Measurements from ENCODE around the gene DLG2.

The DLG2 gene

GRCh38 chr11:84295815-84296214, 1331.3 kb downstream of the DLG2 start:
- no peaks in the 10 kb centered on the region for H3K9me3 Mint-ChIP-seq
- no peaks in the 10 kb centered on the region for H3K36me3 Mint-ChIP-seq
- no peak overlapping the region for H3K27ac Mint-ChIP-seq
- ATAC-seq (ENCODE audit: low read depth) (no peak), DNase-seq (ENCODE audit: low spot score in 2 of 2) (no peak)
- H3K4me3 Mint-ChIP-seq: no peak overlapping the region
- H3K27me3 Mint-ChIP-seq: no peaks in the 10 kb centered on the region
- no peaks in the 10 kb centered on the region for H3K4me1 Mint-ChIP-seq

DNA sequence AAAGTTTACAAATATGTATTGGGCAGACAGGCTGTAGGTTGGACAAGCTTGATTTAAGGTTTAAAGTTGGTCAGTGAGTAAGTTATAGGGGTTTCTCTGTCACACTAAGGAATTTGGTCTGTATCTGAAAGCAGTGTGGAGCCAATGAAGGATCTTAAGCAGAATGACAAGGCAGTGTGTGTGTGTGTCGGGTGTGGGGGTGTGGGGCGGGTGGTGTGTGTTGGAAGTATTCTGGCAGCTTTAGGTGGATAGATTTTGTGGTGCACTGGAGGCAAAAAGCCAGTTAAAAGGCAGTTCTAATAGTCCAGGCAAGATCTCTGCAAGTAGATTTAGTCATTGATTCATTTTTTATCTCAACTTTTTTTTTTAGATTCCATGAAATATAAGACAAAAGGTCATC, 1334.2 kb downstream of the DLG2 start:
- ATAC-seq (ENCODE audit: low read depth) (no peak), DNase-seq (ENCODE audit: low spot score in 2 of 2) (no peak)
- Mint-ChIP-seq H3K4me3 (no peak overlapping the region), H3K27ac (no peak overlapping the region), H3K27me3 (no peaks in the 10 kb centered on the region), H3K9me3 (no peaks in the 10 kb centered on the region), H3K4me1 (no peaks in the 10 kb centered on the region), H3K36me3 (no peaks in the 10 kb centered on the region)

DNA sequence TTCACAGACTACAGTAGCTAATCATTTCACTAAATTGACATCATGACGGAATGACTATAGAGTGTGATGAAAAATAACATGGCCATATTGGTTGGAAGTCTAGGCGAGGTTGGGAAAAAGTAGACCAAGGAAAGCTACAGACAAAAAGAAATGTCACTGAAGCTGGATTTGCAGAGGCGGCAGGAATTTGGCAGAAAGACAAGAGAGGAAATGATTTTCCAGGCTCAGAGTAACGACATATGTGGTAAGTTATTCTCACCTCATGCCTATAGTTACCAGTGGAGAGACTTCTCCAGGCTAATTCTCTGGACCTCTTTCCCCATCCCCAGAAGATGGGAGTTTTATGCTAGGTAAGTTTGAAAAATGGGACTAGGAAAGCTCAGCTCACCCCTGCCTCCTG, 1335.1 kb downstream of the DLG2 start:
- DNase-seq (ENCODE audit: low spot score in 2 of 2): no peak
- Mint-ChIP-seq H3K27me3 (no peaks in the 10 kb centered on the region), H3K27ac (no peak overlapping the region), H3K4me3 (no peak overlapping the region), H3K9me3 (no peaks in the 10 kb centered on the region), H3K4me1 (no peaks in the 10 kb centered on the region), H3K36me3 (no peaks in the 10 kb centered on the region)
- no peak for ATAC-seq (ENCODE audit: low read depth)

DNA sequence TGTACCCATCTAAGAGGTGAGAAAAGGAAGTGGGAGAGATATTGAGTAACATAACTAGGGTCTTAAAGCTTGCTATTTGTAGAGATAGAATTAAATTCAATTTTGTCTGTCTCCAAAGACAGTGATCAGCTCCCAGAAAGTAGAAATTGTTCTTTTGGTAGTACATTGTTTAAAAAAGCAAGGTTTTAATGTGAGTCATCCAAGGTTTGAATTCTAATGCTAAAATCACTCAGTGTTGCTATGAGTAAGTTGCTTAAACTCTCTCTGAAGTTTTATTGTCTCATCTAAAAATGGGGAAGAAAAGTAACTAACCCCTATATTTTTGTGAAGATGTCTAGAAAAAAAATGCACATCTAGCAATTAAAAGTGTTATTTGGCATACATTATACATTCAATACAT, 1336.5 kb downstream of the DLG2 start:
- DNase-seq (ENCODE audit: low spot score in 2 of 2) (no peak), ATAC-seq (ENCODE audit: low read depth) (no peak)
- Mint-ChIP-seq H3K4me3 (no peak overlapping the region), H3K9me3 (no peaks in the 10 kb centered on the region), H3K27me3 (no peaks in the 10 kb centered on the region), H3K4me1 (no peaks in the 10 kb centered on the region), H3K27ac (no peak overlapping the region), H3K36me3 (no peaks in the 10 kb centered on the region)

GRCh38 chr11:84289381-84289906, 1337.7 kb downstream of the DLG2 start:
- Mint-ChIP-seq H3K9me3 (no peaks in the 10 kb centered on the region), H3K27me3 (no peaks in the 10 kb centered on the region), H3K4me1 (no peaks in the 10 kb centered on the region), H3K4me3 (no peak overlapping the region), H3K27ac (no peak overlapping the region), H3K36me3 (no peaks in the 10 kb centered on the region)
- no peak for DNase-seq (ENCODE audit: low spot score in 2 of 2)
- no peak for ATAC-seq (ENCODE audit: low read depth)

DNA sequence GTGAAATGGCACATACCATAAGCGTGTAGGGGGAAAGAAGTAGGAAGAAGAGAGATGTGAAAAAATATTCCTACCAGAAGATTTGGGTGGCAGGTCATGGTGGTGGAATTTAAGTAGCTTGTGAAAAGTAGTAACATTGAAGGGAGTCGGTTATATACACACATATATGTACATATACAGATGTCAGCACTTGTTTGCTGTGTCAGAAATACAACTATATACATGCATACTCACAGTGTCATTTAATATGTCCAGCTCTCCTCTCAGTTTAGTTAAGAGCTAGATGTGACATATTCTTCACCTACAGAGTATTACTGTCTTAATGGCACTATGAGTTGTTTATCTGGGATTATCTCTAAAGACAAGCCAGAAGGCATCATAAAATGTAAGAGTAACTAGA, 1353.6 kb downstream of the DLG2 start:
- ATAC-seq (ENCODE audit: low read depth) (no peak), DNase-seq (ENCODE audit: low spot score in 2 of 2) (no peak)
- no peak overlapping the region for H3K4me3 Mint-ChIP-seq
- peaks cover 2% of the 10 kb centered on the region for H3K27me3 Mint-ChIP-seq
- H3K27ac Mint-ChIP-seq: no peak overlapping the region
- H3K9me3 Mint-ChIP-seq: peaks cover 2% of the 10 kb centered on the region
- H3K36me3 Mint-ChIP-seq: no peaks in the 10 kb centered on the region
- no peaks in the 10 kb centered on the region for H3K4me1 Mint-ChIP-seq

DNA sequence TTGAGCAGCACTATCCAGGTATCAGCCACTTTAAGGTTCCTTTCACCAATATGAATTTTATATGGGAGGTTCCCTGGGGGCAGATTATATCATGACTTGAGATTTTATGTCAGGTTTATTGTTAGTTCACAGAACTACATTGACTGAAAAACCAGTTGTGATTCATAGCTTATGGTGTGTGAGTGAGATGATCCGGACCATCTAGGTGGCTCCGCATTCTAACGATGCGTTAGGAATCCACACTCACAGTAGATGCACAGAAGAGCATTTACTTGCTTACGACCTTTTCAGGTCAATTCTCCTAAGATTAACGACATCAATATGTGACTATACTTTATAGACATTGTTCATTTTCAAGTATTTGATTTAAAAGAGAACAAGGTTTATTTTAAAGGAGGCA, 1356.7 kb downstream of the DLG2 start:
- H3K4me1 Mint-ChIP-seq: no peaks in the 10 kb centered on the region
- H3K9me3 Mint-ChIP-seq: no peaks in the 10 kb centered on the region
- no peaks in the 10 kb centered on the region for H3K27me3 Mint-ChIP-seq
- H3K36me3 Mint-ChIP-seq: no peaks in the 10 kb centered on the region
- ATAC-seq (ENCODE audit: low read depth): no peak
- no peak overlapping the region for H3K4me3 Mint-ChIP-seq
- no peak for DNase-seq (ENCODE audit: low spot score in 2 of 2)
- H3K27ac Mint-ChIP-seq: no peak overlapping the region

GRCh38 chr11:84264066-84264465, 1363.1 kb downstream of the DLG2 start:
- no peaks in the 10 kb centered on the region for H3K36me3 Mint-ChIP-seq
- no peaks in the 10 kb centered on the region for H3K4me1 Mint-ChIP-seq
- peaks cover 2% of the 10 kb centered on the region for H3K9me3 Mint-ChIP-seq
- H3K27ac Mint-ChIP-seq: no peak overlapping the region
- no peak overlapping the region for H3K4me3 Mint-ChIP-seq
- ATAC-seq (ENCODE audit: low read depth) (no peak), DNase-seq (ENCODE audit: low spot score in 2 of 2) (no peak)
- H3K27me3 Mint-ChIP-seq: no peaks in the 10 kb centered on the region

DNA sequence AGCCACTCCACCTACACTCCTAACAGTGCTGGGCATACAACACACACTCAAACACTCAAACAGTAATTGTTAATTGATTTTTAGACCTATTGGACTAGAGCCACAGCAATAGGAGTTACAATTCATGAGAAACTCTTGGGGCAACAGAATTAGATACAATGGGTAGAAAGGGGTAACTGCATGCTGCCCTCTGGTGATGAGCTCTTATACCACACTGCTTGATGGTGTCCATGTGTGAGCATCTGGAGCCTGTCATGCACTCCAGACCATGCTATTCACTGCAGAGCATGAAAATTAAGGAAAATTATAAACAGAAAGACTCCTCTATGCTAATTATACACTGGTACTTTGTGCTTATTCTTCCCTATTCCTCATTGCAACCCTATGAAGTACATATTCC, 1365.4 kb downstream of the DLG2 start:
- no peak overlapping the region for H3K4me3 Mint-ChIP-seq
- no peak overlapping the region for H3K27ac Mint-ChIP-seq
- ATAC-seq (ENCODE audit: low read depth) (no peak), DNase-seq (ENCODE audit: low spot score in 2 of 2) (no peak)
- peaks cover 2% of the 10 kb centered on the region for H3K9me3 Mint-ChIP-seq
- H3K4me1 Mint-ChIP-seq: no peaks in the 10 kb centered on the region
- H3K27me3 Mint-ChIP-seq: no peaks in the 10 kb centered on the region
- no peaks in the 10 kb centered on the region for H3K36me3 Mint-ChIP-seq

GRCh38 chr11:84260862-84261261, 1366.3 kb downstream of the DLG2 start:
- Mint-ChIP-seq H3K27me3 (peaks cover 3% of the 10 kb centered on the region), H3K4me1 (no peaks in the 10 kb centered on the region), H3K4me3 (no peak overlapping the region), H3K36me3 (no peaks in the 10 kb centered on the region), H3K27ac (no peak overlapping the region), H3K9me3 (peaks cover 2% of the 10 kb centered on the region)
- no peak for ATAC-seq (ENCODE audit: low read depth)
- DNase-seq (ENCODE audit: low spot score in 2 of 2): no peak

DNA sequence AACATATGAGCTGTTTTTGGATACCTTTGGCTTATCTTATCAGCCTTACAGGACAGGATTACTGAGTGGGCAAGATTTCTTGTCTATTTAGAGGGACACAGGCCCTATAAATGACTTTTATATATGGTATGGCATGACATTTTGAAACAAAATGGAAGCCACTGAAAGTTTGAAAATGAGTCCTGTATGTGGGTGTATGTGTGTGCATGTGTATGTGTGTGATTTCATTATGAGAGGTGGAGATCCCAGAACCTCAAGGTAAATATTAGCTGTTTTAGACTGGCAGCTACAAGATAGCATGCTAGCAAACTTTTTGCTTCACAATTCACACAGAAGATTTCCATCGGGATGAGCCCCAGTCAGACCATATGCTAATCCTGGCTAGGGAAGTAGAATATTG, 1370.5 kb downstream of the DLG2 start:
- DNase-seq (ENCODE audit: low spot score in 2 of 2) (no peak), ATAC-seq (ENCODE audit: low read depth) (no peak)
- H3K9me3 Mint-ChIP-seq: no peaks in the 10 kb centered on the region
- H3K4me1 Mint-ChIP-seq: no peaks in the 10 kb centered on the region
- no peaks in the 10 kb centered on the region for H3K36me3 Mint-ChIP-seq
- H3K4me3 Mint-ChIP-seq: no peak overlapping the region
- no peak overlapping the region for H3K27ac Mint-ChIP-seq
- peaks cover 3% of the 10 kb centered on the region for H3K27me3 Mint-ChIP-seq

DNA sequence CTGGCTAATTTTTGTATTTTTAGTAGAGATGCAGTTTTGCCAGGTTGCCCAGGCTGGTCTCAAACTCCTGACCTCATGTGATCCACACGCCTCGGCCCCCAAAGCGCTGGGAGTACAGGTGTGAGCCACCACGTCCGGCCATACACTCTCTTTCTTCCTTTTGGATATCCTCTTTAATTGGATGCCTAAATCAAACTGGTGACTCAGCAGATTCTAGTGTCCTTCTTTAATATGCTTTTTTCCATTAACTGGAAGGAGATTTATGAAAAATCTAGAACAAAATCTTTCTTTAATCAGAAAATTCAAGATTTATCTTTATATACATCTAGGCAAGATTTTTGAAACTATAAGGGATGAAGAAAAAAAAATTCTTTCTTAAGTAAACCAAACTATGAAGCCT, 1371.7 kb downstream of the DLG2 start:
- Mint-ChIP-seq H3K36me3 (no peaks in the 10 kb centered on the region), H3K27ac (no peak overlapping the region), H3K27me3 (peaks cover 3% of the 10 kb centered on the region), H3K4me3 (no peak overlapping the region), H3K9me3 (no peaks in the 10 kb centered on the region), H3K4me1 (no peaks in the 10 kb centered on the region)
- no peak for DNase-seq (ENCODE audit: low spot score in 2 of 2)
- no peak for ATAC-seq (ENCODE audit: low read depth)

- H3K27ac Mint-ChIP-seq: no peak overlapping the region
Observed at GRCh38 chr11:84250834-84251613, 1376.1 kb downstream of the DLG2 start.

DNA sequence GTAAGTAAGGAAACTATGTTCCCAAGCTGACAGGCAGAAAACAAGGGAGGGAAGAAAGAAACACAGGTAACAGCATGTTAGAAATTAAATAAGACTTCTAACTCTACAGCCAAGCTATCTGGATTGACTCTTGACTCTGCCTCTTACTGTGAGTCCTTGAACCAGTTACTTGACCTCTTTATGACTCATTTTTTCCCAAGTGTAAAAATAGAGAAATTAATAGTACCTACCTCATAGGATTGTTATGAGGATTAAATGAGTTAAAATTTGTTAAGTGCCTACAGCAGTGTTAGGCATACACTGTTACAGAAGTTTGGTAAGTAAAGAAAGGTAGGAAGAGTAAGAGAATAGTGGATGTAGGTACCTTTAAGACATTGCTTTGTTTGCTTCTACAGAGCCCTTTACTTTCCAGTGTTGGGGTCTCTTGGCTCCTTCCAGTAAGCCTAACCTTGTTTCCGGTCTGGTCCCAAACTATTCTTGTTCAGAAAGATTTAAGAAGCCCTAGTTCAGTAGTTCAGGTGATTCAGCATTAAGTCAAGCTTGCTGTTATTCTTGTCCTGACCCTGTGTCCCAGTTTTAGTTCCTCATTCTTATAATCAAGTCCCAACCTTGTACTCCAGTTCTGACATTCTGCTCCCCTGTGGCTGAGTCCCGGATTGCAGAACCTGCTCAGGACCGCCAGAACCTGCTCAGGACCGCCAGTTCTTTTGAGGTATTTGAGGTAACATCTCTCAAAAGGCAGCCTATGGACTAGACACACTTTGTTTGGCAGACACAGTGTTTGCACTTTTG, 1377.6 kb downstream of the DLG2 start:
- Mint-ChIP-seq H3K4me1 (no peaks in the 10 kb centered on the region), H3K36me3 (no peaks in the 10 kb centered on the region), H3K27me3 (no peaks in the 10 kb centered on the region), H3K9me3 (no peaks in the 10 kb centered on the region), H3K27ac (no peak overlapping the region), H3K4me3 (no peak overlapping the region)
- DNase-seq (ENCODE audit: low spot score in 2 of 2) (no peak), ATAC-seq (ENCODE audit: low read depth) (no peak)

More at GRCh38 chr11:84250834-84251613, 1376.1 kb downstream of the DLG2 start:
- H3K4me1 Mint-ChIP-seq: no peaks in the 10 kb centered on the region
- H3K9me3 Mint-ChIP-seq: no peaks in the 10 kb centered on the region
- H3K4me3 Mint-ChIP-seq: no peak overlapping the region
- no peaks in the 10 kb centered on the region for H3K36me3 Mint-ChIP-seq
- DNase-seq (ENCODE audit: low spot score in 2 of 2) (no peak), ATAC-seq (ENCODE audit: low read depth) (no peak)
- peaks cover under 1% of the 10 kb centered on the region for H3K27me3 Mint-ChIP-seq

All from memory B cell (primary cell).